ENCODE data around the gene LYVE1.

DNA sequence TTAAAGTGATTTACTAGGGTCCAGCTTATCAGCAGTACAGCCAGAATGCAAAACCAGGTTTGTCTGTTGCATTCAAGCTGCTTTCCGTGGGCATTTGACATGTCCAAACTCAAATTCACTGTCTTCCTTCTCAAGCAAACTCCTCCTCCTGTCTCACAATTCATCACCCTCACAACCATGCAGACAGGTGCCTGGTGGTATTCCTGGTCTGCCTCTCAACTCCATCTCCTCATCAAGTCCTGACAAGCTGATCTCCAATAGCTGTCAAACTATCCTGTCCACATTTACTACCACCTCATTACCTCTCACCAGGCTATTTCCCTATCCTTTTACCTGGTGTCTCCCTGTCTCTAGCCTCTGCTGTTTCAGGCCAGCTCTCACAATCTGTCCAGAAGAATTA lies 49.1 kb upstream of the LYVE1 start:
- TF ChIP-seq MAFK (IDR thresholded peaks at IDR 0.05; ENCODE audit: partially characterized antibody) (no peak), CEBPB (IDR thresholded peaks at IDR 0.05) (no peak), KDM1A (IDR thresholded peaks at IDR 0.05; ENCODE audit: low read depth) (no peak), GATA3 (IDR thresholded peaks at IDR 0.05; ENCODE audit: borderline replicate concordance) (no peak), POLR2A (IDR thresholded peaks at IDR 0.05; ENCODE audit: low read length) (no peak), CHD4 (IDR thresholded peaks at IDR 0.05; ENCODE audit: borderline replicate concordance) (no peak), RAD21 (conservative IDR thresholded peaks at IDR 0.05 in 1 of 2, IDR thresholded peaks at IDR 0.05 in 1 of 2) (no peak)
- TF ChIP-seq, protein P1, sequence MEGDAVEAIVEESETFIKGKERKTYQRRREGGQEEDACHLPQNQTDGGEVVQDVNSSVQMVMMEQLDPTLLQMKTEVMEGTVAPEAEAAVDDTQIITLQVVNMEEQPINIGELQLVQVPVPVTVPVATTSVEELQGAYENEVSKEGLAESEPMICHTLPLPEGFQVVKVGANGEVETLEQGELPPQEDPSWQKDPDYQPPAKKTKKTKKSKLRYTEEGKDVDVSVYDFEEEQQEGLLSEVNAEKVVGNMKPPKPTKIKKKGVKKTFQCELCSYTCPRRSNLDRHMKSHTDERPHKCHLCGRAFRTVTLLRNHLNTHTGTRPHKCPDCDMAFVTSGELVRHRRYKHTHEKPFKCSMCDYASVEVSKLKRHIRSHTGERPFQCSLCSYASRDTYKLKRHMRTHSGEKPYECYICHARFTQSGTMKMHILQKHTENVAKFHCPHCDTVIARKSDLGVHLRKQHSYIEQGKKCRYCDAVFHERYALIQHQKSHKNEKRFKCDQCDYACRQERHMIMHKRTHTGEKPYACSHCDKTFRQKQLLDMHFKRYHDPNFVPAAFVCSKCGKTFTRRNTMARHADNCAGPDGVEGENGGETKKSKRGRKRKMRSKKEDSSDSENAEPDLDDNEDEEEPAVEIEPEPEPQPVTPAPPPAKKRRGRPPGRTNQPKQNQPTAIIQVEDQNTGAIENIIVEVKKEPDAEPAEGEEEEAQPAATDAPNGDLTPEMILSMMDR (IDR thresholded peaks at IDR 0.05) = no peak
- TF ChIP-seq, protein P2, sequence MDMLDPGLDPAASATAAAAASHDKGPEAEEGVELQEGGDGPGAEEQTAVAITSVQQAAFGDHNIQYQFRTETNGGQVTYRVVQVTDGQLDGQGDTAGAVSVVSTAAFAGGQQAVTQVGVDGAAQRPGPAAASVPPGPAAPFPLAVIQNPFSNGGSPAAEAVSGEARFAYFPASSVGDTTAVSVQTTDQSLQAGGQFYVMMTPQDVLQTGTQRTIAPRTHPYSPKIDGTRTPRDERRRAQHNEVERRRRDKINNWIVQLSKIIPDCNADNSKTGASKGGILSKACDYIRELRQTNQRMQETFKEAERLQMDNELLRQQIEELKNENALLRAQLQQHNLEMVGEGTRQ (IDR thresholded peaks at IDR 0.05) = no peak
- TF ChIP-seq, protein P3, sequence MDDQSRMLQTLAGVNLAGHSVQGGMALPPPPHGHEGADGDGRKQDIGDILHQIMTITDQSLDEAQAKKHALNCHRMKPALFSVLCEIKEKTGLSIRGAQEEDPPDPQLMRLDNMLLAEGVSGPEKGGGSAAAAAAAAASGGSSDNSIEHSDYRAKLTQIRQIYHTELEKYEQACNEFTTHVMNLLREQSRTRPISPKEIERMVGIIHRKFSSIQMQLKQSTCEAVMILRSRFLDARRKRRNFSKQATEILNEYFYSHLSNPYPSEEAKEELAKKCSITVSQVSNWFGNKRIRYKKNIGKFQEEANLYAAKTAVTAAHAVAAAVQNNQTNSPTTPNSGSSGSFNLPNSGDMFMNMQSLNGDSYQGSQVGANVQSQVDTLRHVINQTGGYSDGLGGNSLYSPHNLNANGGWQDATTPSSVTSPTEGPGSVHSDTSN (IDR thresholded peaks at IDR 0.05) = no peak
- TF ChIP-seq, protein P4, sequence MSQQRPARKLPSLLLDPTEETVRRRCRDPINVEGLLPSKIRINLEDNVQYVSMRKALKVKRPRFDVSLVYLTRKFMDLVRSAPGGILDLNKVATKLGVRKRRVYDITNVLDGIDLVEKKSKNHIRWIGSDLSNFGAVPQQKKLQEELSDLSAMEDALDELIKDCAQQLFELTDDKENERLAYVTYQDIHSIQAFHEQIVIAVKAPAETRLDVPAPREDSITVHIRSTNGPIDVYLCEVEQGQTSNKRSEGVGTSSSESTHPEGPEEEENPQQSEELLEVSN (IDR thresholded peaks at IDR 0.05; ENCODE audit: borderline replicate concordance, low read depth) = no peak
